Right ventricle myocardium inferior (tissue), 1 donor: Measurements from ENCODE around the gene THG1L. TPM values are rescaled to one million over a fixed set of nuclear protein-coding genes. Genes with fewer than 3 reads are reported as not detected.
"Not testable (repeated sequence)": the region's sequence is repeated elsewhere in the genome, so short reads cannot be mapped to it uniquely, and the experiment has no call there.

ENCODE experiments used
- ATAC-seq: fragments of 200-7000 bp; cut with Tn5 transposase; one replicate; pipeline ENCODE4 v1.9.1; 2020; ENCODE audit warnings: mild to moderate bottlenecking, moderate library complexity
- DNase-seq: peaks from one replicate; pipeline ENCODE4 v3.0.0; 2021; ENCODE audit errors: missing footprints
- intact Hi-C: fragments of 100-400 bp; cut with DNase I; formaldehyde crosslinking; loops from one replicate; pipeline ENCODE4 v1.11.0; 2022
- total RNA-seq: library from RNA; stranded (reverse); fragmentation: NEBNext Ultra II Directional; extraction: Animal tissue kit (Norgen Biotek cat#: 25700); gene quantifications from one replicate; pipeline ENCODE4 v1.2.1, GENCODE V29; 2021
- donor health status: DM: no; HTN: yes; CAD: no; lungs with severe emphysema.

Gene THG1L
- total RNA-seq, 1 donor from 2014 or later, result 3.9 TPM

DNA sequence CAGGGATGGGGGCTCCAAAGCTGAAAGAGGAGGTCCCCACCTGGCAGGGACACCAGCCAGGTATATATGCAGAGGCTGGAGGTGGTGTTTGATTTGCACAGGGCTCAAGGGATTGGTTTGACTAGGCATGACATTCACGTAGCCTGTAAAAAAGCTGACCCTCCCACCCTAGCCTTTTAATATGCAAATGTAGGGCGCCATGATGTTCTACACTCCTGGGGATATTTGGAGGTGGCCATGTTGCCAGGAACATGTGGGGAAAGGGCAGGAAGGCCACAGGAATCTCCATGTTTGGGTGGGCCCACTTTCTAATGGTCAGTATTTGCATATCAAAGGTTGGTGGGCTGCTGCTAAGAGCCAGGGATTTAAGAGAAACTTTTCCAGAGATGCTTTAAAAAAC, 12.0 kb upstream of the THG1L start:
- ATAC-seq (no peak), DNase-seq (no peak)

DNA sequence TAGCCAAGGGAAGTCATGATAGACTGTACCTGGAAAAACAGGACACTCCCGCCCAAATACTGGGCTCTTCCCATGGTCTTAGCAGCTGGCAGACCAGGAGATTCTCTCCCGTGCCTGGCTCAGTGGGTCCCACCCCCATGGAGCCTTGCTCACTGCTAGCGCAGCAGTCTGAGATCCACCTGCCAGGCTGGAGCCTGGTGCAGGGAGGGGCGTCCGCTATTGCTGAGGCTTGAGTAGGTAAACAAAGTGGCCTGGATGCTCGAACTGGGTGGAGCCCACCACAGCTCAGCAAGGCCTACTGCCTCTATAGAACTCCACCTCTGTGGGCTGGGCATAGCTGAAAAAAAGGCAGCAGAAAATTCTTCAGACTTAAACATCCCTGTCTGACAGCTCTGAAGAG, 10.1 kb upstream of the THG1L start:
- ATAC-seq, result no peak
- no peak for DNase-seq
- intact Hi-C loops, result no loop called here

More for the DNA sequence above, 12.0 kb upstream of the THG1L start:
- intact Hi-C loops, result loop anchor here (2.0 to 5.0 kb wide), 2 partner anchors 50 to 392 kb away; no protein-coding TSS in a partner anchor

DNA sequence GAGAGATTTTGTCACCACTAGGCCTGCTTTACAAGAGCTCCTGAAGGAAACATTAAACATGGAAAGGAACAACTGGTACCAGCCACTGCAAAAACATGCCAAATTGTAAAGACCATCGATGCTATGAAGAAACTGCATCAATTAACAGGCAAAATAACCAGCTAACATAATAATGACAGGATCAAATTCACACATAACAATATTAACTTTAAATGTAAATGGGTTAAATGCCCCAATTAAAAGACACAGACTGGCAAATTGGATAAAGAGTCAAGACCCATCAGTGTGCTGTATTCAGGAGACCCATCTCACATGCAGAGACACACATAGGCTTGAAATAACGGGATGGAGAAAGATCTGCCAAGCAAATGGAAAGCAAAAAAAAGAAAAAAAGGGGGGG, 8.3 kb upstream of the THG1L start:
- intact Hi-C loops, ATAC-seq, DNase-seq: not testable (repeated sequence)

DNA sequence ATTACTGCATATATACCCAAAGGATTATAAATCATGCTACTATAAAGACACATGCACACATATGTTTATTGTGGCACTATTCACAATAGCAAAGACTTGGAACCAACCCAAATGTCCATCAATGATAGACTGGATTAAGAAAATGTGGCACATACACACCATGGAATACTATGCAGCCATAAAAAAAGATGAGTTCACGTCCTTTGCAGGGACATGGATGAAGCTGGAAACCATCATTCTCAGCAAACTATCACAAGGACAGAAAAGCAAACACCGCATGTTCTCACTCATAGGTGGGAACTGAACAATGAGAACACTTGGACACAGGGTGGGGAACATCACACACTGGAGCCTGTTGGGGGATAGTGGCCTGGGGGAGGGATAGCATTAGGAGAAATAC, 4.6 kb upstream of the THG1L start:
- ATAC-seq, DNase-seq, intact Hi-C loops: not testable (repeated sequence)

DNA sequence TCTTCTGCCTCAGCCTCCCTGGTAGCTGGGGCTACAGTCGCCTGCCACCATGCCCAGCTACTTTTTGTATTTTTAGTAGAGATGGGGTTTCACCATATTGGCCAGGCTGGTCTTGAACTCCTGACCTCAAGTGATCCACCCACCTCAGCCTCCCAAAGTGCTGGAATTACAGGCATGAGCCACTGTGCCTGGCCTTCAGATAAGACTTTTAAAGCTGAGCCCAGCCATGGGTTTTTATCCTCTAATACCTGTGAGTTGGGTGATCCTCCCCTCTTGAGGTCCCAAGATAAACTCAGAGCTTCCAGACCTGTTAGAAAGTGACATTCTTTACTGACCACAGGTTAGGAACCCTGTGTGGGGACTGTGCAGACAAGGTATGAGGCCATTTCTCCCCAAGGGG, 3.4 kb upstream of the THG1L start:
- intact Hi-C loops, DNase-seq: not testable (repeated sequence)

DNA sequence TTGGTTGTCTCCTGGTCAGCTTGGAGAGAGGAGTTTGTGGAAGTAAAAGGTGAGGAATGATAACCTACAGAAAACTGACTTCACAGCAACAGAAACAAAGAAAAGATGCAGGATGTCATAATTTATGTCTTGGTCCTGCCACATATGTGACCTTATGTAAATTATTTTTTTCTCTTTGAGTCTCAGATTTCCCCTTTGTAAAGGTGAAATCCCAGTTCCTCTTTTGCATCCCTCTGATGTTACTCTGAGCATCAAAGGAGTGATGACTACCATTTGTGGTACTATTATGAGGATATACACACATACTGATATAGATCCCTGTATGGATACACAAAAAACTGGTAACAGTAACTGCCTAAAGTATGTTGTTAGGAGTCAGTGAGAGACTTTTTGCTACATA, 1.4 kb upstream of the THG1L start:
- DNase-seq, result no peak
- no peak for ATAC-seq
- intact Hi-C loops, result no loop called here

More for the DNA sequence above, 3.4 kb upstream of the THG1L start:
- ATAC-seq, result not testable (repeated sequence)

DNA sequence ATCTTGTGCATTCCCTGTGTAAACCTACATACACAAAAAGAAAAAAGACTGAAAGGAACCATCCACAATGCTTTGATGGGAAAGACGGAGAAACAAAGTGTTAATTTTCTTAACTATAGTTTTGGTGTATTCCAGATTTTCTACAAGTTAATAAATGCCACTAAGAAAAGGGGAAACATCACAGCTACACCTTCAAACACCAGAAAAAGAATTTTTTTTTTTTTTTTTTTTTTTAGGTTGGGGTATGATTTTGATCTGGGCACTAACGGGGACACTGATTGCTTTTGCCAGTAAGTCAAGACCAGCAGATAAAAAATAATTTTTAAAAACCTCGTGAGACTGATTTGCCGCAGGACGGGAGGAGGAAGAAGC, 334 bp upstream of the THG1L start:
- intact Hi-C loops, result no loop called here
- DNase-seq, result no peak
- ATAC-seq, result no peak

DNA sequence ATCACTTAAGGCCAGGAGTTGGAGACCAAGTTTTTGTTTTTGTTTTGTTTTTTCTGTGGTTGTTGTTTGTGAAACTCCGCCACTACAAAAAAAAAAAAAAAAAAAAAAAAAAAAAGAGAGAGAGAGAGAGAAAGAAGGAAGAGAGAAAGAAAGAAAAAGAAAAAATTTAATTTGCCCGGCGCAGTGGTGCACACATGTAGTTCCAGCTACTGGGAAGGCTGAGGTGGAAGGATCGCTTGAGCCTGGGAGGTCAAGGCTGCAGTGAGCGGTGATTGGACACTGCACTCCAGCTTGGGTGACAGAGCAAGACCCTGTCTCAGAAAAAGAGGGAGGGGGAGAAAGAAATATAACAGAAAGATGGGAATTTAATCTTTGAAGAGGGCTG, 902 bp downstream of the THG1L start:
- intact Hi-C loops, result no loop called here
- ATAC-seq (no peak), DNase-seq (no peak)

DNA sequence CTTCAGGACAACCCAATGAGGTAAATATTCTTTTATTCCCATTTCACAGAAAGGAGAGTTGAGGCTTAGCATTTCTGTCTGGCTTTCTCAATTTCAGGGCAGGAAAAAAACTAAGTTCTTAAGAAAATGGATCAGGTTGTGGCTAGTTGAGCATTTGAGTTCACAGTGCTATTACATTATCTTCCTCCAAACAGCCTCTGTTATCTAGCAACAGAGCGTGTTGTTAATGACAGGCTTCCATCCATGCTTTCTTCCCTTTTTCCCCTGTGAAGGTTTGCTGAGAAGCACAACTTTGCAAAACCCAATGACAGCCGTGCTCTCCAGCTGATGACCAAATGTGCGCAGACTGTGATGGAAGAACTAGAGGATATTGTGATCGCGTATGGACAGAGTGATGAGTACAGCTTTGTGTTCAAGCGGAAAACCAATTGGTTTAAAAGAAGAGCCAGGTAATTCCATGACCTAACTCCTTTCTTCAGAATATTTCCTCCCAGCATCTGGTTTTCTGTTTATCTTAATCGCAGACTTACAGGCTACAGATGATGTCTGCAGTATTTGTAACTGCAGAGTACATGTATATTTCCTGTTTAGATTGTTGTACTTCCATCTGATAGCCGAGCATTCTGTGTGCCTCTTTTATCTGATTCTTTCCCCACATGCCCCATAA, 1.5 kb downstream of the THG1L start:
- intact Hi-C loops, result no loop called here
- ATAC-seq, result no peak

DNA sequence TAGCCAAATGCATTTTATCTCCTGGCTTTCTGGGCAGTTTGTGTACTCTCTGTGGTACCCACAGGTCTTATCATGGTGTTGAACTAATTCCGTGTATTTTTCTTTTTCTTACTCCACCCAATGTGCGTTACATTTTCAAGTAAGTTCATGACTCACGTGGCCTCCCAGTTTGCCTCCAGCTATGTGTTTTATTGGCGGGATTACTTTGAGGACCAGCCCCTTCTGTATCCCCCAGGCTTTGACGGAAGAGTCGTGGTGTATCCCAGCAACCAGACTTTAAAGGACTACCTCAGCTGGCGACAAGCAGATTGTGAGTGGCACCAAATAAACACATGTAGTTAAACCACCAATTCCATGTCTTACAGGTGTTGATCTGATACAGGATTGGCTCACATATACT, 3.2 kb downstream of the THG1L start:
- DNase-seq (no peak), ATAC-seq (no peak)
- intact Hi-C loops, result no loop called here

More for the DNA sequence above, 1.5 kb downstream of the THG1L start:
- no peak for DNase-seq

DNA sequence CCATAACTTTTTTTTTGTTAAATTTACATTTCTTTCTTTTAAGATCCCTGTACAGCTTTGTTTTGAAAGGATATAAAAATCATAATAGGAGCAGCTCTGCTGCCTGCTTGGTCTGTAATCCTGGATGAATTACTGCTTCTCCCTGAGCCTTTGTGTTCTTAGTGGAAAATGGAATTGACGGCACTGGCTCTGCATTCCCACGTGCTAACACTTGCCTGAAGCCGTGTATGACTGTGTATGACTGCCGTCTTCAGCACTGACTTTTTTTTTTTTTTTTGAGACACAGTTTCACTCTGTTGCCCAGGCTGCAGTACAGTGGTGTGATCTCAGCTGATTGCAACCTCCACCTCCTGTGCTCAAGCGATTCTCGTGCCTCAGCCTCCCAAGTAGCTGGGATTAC, 4.8 kb downstream of the THG1L start:
- intact Hi-C loops, result no loop called here
- no peak for ATAC-seq

DNA sequence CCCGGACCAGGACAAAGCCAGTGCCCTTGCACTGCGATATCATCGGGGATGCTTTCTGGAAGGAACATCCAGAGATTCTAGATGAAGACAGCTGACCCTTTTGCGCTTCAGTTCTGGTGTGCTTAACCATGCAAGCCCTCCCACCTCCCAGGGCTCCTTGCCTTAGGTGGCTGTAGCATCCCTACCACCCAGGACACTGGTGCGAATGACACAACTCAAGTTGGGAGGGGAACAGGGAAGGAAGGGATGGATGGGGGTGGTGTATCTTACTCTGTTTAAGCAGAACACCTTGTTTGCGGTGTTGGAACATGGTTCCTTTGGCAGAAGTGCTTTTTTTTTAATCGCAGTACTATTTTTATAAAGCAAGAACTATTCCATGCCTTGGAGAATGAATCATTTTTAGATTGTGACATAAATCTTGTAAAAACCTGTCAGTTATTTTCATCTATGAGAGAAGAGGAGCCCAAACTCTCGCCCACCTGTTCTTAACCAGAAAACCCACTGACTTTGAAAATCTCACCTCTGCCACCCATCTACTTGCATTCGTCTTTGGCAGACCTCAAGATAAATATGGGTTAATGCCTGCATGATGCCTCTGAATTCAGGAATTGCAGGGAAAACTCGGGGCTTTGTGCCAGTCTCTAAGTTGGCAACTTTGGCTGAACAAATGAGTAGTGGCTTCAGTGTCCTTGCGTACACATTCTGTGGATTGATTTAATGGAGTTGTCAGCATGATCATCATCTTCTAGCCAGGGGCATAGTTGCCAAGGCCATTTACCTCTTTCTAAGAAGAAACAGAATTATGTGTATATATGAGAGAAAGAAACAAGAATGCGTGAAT, 8.4 kb downstream of the THG1L start:
- intact Hi-C loops, result no loop called here
- DNase-seq, result no peak
- no peak for ATAC-seq

More for the DNA sequence above, 4.8 kb downstream of the THG1L start:
- no peak for DNase-seq

DNA sequence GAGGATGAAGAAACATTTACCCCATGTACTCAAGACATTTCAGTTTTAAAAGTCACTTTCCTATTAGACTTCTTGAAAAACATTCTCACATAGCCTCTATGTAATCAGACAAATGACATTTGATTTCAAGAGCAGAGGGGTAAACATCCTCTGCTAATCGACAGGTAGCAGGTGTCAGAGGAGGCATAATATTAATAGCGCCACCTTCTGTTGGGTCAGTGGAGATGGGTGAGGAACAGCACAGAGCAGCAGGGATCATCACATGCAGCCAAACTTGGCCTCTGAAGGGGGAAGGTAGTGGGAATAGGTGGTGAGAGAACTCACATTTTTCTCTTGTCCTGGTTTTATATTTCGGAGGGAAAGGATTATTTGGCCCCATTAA, 9.0 kb downstream of the THG1L start:
- intact Hi-C loops, result no loop called here
- ATAC-seq (no peak), DNase-seq (no peak)

DNA sequence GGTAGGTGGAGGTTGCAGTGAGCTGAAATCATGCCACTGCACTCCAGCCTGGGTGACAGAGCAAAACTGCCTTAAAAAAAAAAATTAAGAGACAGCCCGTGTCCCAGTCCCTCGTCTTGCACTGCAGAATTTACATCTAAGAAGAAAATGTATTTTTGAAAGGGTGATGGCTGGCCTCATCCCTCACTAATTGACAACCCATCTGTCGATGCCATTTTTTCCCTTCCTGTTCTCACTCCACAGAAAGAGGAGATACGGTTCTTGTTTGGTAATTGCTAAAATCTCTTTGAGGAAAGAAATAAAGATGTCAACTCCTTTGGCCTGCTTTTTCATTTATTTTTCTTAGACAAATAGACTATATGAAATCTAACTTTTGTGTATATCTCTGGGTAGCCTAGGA, 9.9 kb downstream of the THG1L start:
- DNase-seq (no peak), ATAC-seq (no peak)
- intact Hi-C loops, result no loop called here

DNA sequence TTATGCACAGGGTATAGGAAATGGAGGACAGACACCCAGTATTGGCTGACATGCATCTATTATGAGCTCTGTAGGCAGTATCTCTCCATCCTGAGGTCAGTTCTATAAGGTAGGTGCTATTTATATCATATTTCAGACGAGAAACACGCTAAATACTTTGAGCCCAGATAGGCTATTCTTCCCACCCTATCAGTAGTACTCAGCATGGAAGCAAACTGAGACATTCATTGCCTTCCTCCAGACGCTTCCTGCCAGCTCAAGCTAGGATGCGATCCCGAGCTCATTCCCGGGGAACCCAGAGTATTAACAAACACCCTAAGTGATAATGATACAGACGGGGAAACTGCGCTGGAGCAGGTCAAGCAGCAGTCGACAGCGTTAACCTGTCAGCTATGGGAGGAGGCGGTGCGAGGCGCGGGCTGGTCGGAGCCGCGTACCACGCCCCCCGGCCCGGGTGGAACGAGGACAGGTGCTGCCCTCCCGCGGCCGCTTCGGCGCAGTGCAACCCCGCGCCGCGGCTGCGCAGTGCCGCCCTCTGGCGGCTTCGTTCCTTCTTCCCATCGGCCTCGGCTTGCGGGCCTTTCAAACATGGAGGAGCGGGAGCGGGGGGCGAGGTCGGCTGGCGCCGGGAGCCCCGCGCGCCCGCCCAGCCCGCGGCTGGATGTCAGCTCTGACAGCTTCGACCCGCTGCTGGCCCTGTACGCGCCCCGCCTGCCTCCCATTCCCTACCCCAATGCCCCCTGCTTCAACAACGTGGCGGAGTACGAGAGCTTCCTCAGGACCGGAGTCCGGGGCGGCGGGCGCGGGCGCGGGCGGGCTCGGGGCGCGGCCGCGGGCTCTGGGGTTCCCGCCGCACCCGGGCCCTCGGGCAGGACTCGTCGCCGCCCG, 12.2 kb downstream of the THG1L start, which contains the start of gene LSM11:
LSM11 (plus strand) TSS at position 550 of the 888 bp plus-strand sequence; CDS start at position 589, 39 bp downstream.
- intact Hi-C loops, result loop anchor here (1.0 kb wide), 1 partner anchor 415 kb away; no protein-coding TSS in a partner anchor
- ATAC-seq, result peak; percentile 98
- peak; percentile 96 for DNase-seq

DNA sequence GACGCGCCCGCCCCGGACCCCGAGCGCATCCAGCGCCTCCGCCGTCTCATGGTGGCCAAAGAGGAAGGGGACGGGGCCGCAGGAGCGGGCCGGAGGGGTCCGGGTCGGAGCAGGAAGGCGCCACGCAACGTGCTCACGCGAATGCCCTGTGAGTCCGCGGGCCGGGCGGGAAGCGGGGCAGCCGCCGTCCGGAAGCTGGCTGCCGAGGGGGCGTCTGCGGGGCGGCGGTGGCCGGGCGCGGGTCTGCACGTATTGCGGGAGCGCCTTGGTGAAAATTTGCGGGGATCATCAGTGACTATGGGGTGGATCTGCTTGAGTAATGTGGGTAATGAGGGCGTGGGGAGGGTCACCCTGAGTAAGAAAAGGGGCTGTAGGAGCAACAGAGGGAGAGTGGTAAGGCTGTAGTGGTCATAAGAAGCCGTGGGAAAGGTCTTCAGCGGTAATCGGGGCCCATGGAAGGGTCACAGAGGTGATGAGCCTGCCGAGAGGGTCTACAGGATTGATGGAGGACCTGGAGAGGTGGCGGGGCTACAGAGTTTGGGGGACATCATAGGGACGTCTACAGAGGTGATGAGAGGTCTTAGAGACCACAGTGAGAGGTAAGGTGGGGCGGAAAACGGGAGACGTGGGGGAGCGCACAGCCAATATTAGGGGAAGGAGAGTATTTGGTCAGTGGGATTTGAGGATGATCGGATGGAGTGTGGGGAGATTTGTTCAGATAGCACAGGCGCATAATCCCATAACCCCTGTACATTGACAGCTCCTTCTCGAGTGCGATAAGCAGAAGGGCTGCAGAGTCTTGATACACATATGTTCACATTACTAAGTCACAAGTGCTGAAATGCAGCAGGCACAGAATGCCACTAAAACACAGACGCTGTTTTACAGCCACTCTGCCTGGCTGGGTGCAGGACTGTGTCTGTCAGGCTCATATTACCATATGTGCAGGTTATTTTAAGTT, 13.1 kb downstream of the THG1L start:
- DNase-seq (peak; percentile 82), ATAC-seq (no peak)
- intact Hi-C loops, result no loop called here

DNA sequence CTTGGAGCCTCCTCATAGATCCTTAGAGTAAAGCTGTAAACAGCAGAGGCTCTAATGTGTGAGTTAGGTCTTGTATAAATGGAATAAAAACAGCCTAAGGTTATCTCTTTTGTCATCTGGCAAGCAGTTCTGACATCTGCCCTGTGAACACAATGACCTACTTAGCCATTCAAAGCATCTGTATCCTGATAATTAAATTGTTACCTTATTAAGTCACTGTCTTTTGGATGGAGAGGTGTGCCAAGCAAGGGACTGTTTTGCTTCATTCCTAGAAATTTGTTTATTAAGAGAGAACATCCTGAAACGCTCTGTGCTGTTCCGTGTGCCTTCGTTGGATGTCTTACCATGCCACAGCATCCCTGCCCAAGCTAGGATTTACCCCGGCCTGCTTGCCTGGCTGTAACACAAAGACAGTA, 13.8 kb downstream of the THG1L start:
- DNase-seq (no peak), ATAC-seq (no peak)
- intact Hi-C loops, result no loop called here

DNA sequence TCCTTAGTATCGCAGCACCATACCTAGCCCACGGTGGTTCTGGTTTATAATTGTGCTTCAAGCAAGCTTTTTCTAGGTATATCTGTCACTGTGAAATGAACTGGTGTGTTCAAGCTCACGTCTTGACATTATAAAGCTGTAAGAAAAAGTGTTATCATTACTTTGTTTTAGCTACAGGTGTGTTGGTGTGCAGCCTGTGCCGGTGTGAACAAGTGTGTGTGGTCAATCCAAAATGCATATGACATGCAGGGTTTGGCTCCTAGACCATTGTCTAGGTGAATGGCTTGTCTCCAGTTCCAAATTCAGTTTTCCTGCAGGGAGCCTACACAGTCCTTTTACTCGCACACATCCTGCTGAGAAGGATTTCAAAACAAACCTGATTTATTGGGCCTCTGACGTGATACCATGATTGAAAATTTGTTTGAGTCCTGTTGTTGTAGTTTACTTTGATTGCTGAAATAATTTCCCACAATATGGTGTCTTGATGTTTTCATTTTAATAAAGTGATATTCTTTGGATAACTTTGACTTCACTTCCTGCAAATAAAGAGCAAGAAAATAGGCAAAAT, 16.0 kb downstream of the THG1L start:
- intact Hi-C loops, result no loop called here
- ATAC-seq, result no peak

More for the DNA sequence above, 16.0 kb downstream of the THG1L start:
- DNase-seq, result no peak
